NCI-H187 treated with DMSO at 0.1 percent for 48 hours (cell line): ENCODE data around the gene STUB1.
A peak's percentile ranks its signal among the peaks of the same experiment; 100 is the strongest.

Experiments
- DNase-seq: peaks from one replicate; lab custom pipeline; 2025; lab: John Stamatoyannopoulos, UW

Gene STUB1

GRCh38 chr16:644556-644955, 35.7 kb upstream of the STUB1 start:
- no peak for DNase-seq

GRCh38 chr16:645852-646678, 34.1 kb upstream of the STUB1 start:
- no peak for DNase-seq

GRCh38 chr16:646679-647172, 33.5 kb upstream of the STUB1 start:
- DNase-seq, result no peak

- DNase-seq, result no peak
Observed at GRCh38 chr16:647173-647902, 32.9 kb upstream of the STUB1 start.

GRCh38 chr16:648071-648780, 32.0 kb upstream of the STUB1 start:
- DNase-seq, result no peak

- DNase-seq, result peak; percentile 56
Observed at GRCh38 chr16:648781-649589, 31.2 kb upstream of the STUB1 start, which contains the start of gene WDR90. TSS of gene WDR90 (plus strand) at chr16:649365. CDS start at chr16:649417, 52 bp downstream.

- no peak for DNase-seq
Observed at GRCh38 chr16:649631-650030, 30.6 kb upstream of the STUB1 start.

- no peak for DNase-seq
Observed at GRCh38 chr16:651844-652243, 28.4 kb upstream of the STUB1 start.

- no peak for DNase-seq
Observed at GRCh38 chr16:652454-653305, 27.5 kb upstream of the STUB1 start.

GRCh38 chr16:654034-654433, 26.2 kb upstream of the STUB1 start:
- DNase-seq, result no peak

GRCh38 chr16:657487-657886, 22.7 kb upstream of the STUB1 start:
- DNase-seq, result no peak

- no peak for DNase-seq
Observed at GRCh38 chr16:658679-659571, 21.3 kb upstream of the STUB1 start.

- DNase-seq, result no peak
Observed at GRCh38 chr16:659618-660017, 20.6 kb upstream of the STUB1 start.

GRCh38 chr16:660132-660458, 20.1 kb upstream of the STUB1 start:
- no peak for DNase-seq

- peak; percentile 81 for DNase-seq
Observed at GRCh38 chr16:660459-661183, 19.6 kb upstream of the STUB1 start.

GRCh38 chr16:661184-661821, 18.9 kb upstream of the STUB1 start:
- DNase-seq, result no peak

- DNase-seq, result no peak
Observed at GRCh38 chr16:662095-662494, 18.1 kb upstream of the STUB1 start.

- no peak for DNase-seq
Observed at GRCh38 chr16:662597-662996, 17.6 kb upstream of the STUB1 start.

GRCh38 chr16:666572-666971, 13.6 kb upstream of the STUB1 start:
- DNase-seq, result no peak
